ENCODE results near the gene THOC6. TPM values are rescaled to one million over a fixed set of nuclear protein-coding genes. Genes with fewer than 3 reads are reported as not detected.

THOC6 gene
- 10 to 100 TPM in 2 of 6 experiments, 1 to 10 TPM in 4; 7.7 to 15.7 (median 9.7) TPM for total RNA-seq
- long read RNA-seq, partial matches to known transcripts = 0 of 4 reads
- long read RNA-seq, other reads (novel, unspliced or antisense) = 1 of 4 reads

DNA sequence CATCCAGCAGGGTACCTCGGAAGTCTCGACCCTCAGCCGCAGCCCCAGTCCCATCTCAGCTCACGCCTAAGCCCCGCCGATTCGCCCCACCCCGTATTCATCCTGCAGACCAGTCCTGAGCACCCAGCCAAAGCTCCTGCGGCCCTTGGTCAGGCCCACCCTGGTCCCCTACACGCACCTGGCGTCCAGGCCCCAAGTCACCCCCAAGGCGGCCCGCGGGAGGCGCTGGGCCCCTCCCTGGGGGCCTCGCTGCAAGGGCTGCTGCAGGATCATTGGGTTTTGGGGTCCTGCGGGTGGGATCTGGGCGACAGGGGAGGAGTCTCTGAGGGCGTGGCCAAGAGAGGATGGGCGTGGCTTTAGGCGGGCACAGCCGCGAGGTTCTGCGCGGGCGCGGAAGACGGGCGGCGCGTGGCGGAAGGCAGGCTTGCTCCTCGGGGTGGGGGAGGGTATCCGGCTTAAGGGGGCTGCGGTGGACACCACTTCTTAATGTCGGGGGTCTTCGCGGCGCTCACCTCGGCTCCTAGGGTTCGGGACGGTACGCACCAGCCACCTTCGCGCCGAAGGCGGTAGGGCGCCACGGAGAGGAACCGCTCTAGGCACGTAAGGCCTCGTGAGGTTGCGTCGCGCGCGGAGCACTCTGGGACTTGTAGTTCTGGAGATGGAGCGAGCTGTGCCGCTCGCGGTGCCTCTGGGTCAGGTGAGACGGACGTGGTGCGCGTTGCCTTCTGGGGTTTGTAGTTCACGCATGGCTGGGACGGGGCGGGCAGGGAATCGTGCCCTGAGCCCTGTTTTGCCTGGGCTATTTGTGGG lies at the start of gene THOC6, which contains the start of gene HCFC1R1:
Gene THOC6 (plus strand): TSS at position 367 of the 810 bp plus-strand sequence. CDS start 292 bp downstream, at position 659.
Gene HCFC1R1 (minus strand): TSS at position 274 of the 810 bp plus-strand sequence. CDS start 1 bp downstream, at position 273.
- Histone ChIP-seq H3K36me3 (peaks cover 0 to 6% (median 0%) of the 10 kb centered on the region in 4 donors), H3K9me3 (no peaks in the 10 kb centered on the region), H3K27me3 (no peaks in the 10 kb centered on the region), H3K4me1 (peaks cover 0 to 36% (median 14%) of the 10 kb centered on the region in 4 donors), H3K4me3 (peak within 1 kb of the TSS; percentile 59 to 76 (median 67)), H3K27ac (peak within 1 kb of the TSS; percentile 82 to 95 (median 91))
- intact Hi-C loops (cut with DNase I) = no loop called here
- TF ChIP-seq, protein P1, sequence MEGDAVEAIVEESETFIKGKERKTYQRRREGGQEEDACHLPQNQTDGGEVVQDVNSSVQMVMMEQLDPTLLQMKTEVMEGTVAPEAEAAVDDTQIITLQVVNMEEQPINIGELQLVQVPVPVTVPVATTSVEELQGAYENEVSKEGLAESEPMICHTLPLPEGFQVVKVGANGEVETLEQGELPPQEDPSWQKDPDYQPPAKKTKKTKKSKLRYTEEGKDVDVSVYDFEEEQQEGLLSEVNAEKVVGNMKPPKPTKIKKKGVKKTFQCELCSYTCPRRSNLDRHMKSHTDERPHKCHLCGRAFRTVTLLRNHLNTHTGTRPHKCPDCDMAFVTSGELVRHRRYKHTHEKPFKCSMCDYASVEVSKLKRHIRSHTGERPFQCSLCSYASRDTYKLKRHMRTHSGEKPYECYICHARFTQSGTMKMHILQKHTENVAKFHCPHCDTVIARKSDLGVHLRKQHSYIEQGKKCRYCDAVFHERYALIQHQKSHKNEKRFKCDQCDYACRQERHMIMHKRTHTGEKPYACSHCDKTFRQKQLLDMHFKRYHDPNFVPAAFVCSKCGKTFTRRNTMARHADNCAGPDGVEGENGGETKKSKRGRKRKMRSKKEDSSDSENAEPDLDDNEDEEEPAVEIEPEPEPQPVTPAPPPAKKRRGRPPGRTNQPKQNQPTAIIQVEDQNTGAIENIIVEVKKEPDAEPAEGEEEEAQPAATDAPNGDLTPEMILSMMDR (IDR thresholded peaks at IDR 0.05) = no peak
- TF ChIP-seq POLR2A (IDR thresholded peaks at IDR 0.05) = peak; percentile 82
- WGBS (ENCODE audit: insufficient coverage, low coverage, low lambda C conversion rate, missing lambda C conversion rate) = 0% methylated on average over 8 of the region's 69 CpGs
- DNase-seq (peak; percentile 98 to 99 (median 98)), ATAC-seq (peak; percentile 61 to 85 (median 82))

GRCh38 chr16:2974319-2975056 lies 49.3 kb upstream of the THOC6 start:
- Histone ChIP-seq H3K27ac (no peak overlapping the region), H3K4me3 (no peak overlapping the region), H3K27me3 (no peaks in the 10 kb centered on the region), H3K9me3 (no peaks in the 10 kb centered on the region), H3K4me1 (peaks cover 0 to 17% (median 4%) of the 10 kb centered on the region in 4 donors), H3K36me3 (no peaks in the 10 kb centered on the region)
- no peak for TF ChIP-seq POLR2A (IDR thresholded peaks at IDR 0.05)
- TF ChIP-seq, protein P1 (IDR thresholded peaks at IDR 0.05) = no peak
- whole genome bisulfite sequencing (ENCODE audit: insufficient coverage, low coverage, low lambda C conversion rate, missing lambda C conversion rate) = 95% methylated on average over 4 of the region's 15 CpGs
- intact Hi-C loops (cut with DNase I) = no loop called here
- no peak for DNase-seq
- no peak for ATAC-seq

DNA sequence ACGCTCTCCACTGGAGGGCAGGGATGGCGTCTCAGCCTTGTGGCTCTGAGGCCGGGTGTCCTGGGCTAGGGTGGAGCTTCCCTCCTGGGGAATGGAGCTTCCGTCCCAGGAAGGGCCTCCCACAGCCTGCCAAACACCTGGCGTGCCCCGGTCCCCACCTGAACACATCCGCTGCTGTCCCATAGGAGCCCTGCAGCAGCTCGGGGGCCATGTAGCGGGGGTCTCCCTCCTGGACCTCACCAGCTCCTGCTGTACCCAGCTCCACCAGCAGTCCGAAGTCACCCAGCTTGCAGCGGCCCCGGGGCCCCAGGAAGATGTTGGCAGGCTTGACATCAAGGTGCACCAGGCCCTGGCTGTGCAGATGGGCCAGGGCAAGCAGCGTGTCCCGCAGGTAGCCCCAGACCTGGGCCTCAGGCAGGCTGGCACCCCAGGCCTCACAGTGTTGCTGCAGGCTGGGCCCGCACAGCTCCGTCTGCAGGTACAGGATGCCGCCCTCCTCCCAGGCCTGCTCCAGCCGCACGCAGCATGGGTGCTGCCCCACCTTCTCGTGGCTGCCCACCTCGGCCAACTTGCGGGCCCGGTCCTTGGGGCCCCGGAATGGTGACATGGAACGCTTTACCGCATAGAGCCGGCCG lies 48.6 kb upstream of the THOC6 start:
- Histone ChIP-seq H3K27ac (no peak overlapping the region), H3K4me3 (no peak overlapping the region), H3K9me3 (no peaks in the 10 kb centered on the region), H3K27me3 (no peaks in the 10 kb centered on the region), H3K4me1 (peaks cover 0 to 16% (median 4%) of the 10 kb centered on the region in 4 donors), H3K36me3 (no peaks in the 10 kb centered on the region)
- intact Hi-C loops (cut with DNase I) = no loop called here
- no CpG with 5 or more reads among the region's 28 CpGs for WGBS (ENCODE audit: insufficient coverage, low coverage, low lambda C conversion rate, missing lambda C conversion rate)
- DNase-seq = no peak
- no peak for ATAC-seq
- TF ChIP-seq, protein P1 (IDR thresholded peaks at IDR 0.05) = no peak
- TF ChIP-seq POLR2A (IDR thresholded peaks at IDR 0.05) = no peak

GRCh38 chr16:2976201-2976600 lies 47.6 kb upstream of the THOC6 start:
- Histone ChIP-seq H3K27me3 (no peaks in the 10 kb centered on the region), H3K9me3 (no peaks in the 10 kb centered on the region), H3K27ac (no peak overlapping the region), H3K4me1 (peaks cover 0 to 20% (median 7%) of the 10 kb centered on the region in 4 donors), H3K36me3 (no peaks in the 10 kb centered on the region), H3K4me3 (no peak overlapping the region)
- WGBS (ENCODE audit: insufficient coverage, low coverage, low lambda C conversion rate, missing lambda C conversion rate) = no CpG with 5 or more reads among the region's 7 CpGs
- DNase-seq (no peak), ATAC-seq (no peak)
- intact Hi-C loops (cut with DNase I) = no loop called here
- TF ChIP-seq, protein P1 (IDR thresholded peaks at IDR 0.05) = no peak
- TF ChIP-seq POLR2A (IDR thresholded peaks at IDR 0.05) = no peak
